ENCODE measurements around the gene C1QA. TPM values are rescaled to one million over a fixed set of nuclear protein-coding genes. Genes with fewer than 3 reads are reported as not detected.

The C1QA gene
- polyA plus RNA-seq, 1 of the 3 experiments (the other 2 are of a cell fraction): not detected

DNA sequence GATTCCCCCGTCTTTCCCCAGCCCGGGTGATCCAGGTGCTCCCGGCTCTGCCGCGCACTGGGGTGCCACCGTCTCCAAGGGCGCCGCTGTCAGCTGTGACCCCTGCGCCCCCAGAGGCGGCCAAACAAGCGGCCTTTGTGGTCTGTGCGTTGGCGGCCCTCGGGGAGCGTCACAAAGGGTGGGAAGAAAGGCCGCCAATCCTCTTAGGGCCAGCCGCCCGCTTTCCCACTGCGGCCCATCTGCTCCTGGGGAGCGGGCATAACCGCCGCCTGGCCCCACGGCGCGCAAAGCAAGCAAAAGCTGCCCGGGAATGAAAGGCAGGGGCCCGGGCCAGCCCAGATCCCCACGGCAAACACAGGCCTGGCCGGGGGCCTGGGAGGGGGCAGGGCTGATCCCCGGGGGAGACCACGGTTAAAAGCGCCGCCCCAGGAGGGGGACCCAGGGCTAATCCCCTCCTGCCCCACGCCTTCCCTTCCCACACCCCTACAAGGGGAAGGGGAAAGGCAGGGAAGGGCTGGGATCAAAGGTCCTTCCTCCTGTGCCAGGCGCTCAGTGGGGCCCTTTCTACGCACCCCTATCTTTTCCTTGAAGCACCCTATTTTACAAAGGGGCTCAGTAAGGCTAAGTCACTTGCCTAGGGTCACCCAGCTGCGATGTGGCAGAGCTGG lies 40.6 kb downstream of the C1QA start:
- Histone ChIP-seq H3K4me1 (ENCODE audit: control insufficient read depth in 1 of 2, insufficient read depth in 2 of 2, low read depth in 1 of 2, low read length in 1 of 2) (peaks cover 0 to 5% of the 10 kb centered on the region in 2 experiments; a peak in 1 of 4 replicates), H3K9me3 (no peaks in the 10 kb centered on the region), H3K4me3 (ENCODE audit: low read depth in 2 of 2, low read length in 1 of 2) (no peak overlapping the region), H3K9ac (no peak overlapping the region), H3K36me3 (replicated peaks in 1 of 2; ENCODE audit: control insufficient read depth in 1 of 2, insufficient read depth in 2 of 2, low read length in 1 of 2) (no peaks in the 10 kb centered on the region), H3K4me2 (no peak overlapping the region), H4K20me1 (ENCODE audit: insufficient read depth) (no peaks in the 10 kb centered on the region), H3K9me2 (no peaks in the 10 kb centered on the region), H3K79me2 (ENCODE audit: insufficient read depth) (no peaks in the 10 kb centered on the region), H3F3A (replicated peaks; ENCODE audit: insufficient read depth) (peaks cover 5% of the 10 kb centered on the region), H2AFZ (ENCODE audit: low read depth) (no peak overlapping the region), H3K27ac (ENCODE audit: low read depth in 2 of 2, low read length in 1 of 2) (no peak overlapping the region), H3K27me3 (ENCODE audit: insufficient read depth) (0 out of 2 replicates have a peak, but pooled peaks cover under 1% of the 10 kb centered on the region)
- ChIA-PET POLR2A (no interaction called here), CTCF (interaction anchor here (0.8 to 5.4 kb wide), 9 partner anchors 9 to 253 kb away, joined by 3 to 45 read pairs (median 5); no protein-coding TSS in a partner anchor)
- TF ChIP-seq MXI1 (IDR thresholded peaks at IDR 0.05; ENCODE audit: low read depth, low read length) (no peak), FOXM1 (IDR thresholded peaks at IDR 0.05; ENCODE audit: low read depth) (no peak), CHD2 (IDR thresholded peaks at IDR 0.05; ENCODE audit: low read length, partially characterized antibody) (no peak), NFIC (IDR thresholded peaks at IDR 0.05; ENCODE audit: borderline replicate concordance) (no peak), TCF12 (IDR thresholded peaks at IDR 0.05) (no peak), SMC3 (IDR thresholded peaks at IDR 0.05; ENCODE audit: low read depth, low read length) (no peak), EP300 (IDR thresholded peaks at IDR 0.05; ENCODE audit: borderline replicate concordance in 1 of 2, low read depth in 1 of 2, low read length in 1 of 2) (no peak)
- TF ChIP-seq, protein P1, sequence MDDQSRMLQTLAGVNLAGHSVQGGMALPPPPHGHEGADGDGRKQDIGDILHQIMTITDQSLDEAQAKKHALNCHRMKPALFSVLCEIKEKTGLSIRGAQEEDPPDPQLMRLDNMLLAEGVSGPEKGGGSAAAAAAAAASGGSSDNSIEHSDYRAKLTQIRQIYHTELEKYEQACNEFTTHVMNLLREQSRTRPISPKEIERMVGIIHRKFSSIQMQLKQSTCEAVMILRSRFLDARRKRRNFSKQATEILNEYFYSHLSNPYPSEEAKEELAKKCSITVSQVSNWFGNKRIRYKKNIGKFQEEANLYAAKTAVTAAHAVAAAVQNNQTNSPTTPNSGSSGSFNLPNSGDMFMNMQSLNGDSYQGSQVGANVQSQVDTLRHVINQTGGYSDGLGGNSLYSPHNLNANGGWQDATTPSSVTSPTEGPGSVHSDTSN (IDR thresholded peaks at IDR 0.05): no peak
- TF ChIP-seq, protein P2, sequence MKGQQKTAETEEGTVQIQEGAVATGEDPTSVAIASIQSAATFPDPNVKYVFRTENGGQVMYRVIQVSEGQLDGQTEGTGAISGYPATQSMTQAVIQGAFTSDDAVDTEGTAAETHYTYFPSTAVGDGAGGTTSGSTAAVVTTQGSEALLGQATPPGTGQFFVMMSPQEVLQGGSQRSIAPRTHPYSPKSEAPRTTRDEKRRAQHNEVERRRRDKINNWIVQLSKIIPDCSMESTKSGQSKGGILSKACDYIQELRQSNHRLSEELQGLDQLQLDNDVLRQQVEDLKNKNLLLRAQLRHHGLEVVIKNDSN (IDR thresholded peaks at IDR 0.05; ENCODE audit: borderline replicate concordance, low read depth): no peak
- TF ChIP-seq, protein P3, sequence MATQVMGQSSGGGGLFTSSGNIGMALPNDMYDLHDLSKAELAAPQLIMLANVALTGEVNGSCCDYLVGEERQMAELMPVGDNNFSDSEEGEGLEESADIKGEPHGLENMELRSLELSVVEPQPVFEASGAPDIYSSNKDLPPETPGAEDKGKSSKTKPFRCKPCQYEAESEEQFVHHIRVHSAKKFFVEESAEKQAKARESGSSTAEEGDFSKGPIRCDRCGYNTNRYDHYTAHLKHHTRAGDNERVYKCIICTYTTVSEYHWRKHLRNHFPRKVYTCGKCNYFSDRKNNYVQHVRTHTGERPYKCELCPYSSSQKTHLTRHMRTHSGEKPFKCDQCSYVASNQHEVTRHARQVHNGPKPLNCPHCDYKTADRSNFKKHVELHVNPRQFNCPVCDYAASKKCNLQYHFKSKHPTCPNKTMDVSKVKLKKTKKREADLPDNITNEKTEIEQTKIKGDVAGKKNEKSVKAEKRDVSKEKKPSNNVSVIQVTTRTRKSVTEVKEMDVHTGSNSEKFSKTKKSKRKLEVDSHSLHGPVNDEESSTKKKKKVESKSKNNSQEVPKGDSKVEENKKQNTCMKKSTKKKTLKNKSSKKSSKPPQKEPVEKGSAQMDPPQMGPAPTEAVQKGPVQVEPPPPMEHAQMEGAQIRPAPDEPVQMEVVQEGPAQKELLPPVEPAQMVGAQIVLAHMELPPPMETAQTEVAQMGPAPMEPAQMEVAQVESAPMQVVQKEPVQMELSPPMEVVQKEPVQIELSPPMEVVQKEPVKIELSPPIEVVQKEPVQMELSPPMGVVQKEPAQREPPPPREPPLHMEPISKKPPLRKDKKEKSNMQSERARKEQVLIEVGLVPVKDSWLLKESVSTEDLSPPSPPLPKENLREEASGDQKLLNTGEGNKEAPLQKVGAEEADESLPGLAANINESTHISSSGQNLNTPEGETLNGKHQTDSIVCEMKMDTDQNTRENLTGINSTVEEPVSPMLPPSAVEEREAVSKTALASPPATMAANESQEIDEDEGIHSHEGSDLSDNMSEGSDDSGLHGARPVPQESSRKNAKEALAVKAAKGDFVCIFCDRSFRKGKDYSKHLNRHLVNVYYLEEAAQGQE (IDR thresholded peaks at IDR 0.05; ENCODE audit: low read depth, low read length): no peak
- no peak for DNase-seq
- WGBS (ENCODE audit: low lambda C conversion rate): 96% methylated on average over 27 of the region's 37 CpGs
